HEK293 (cell line): ENCODE data around the gene JCAD.

ENCODE experiments used
- CTCF ChIA-PET: fragments of 350-600 bp; formaldehyde crosslinking; extraction: SDS; loops from one replicate; lab custom pipeline; 2021; ENCODE audit warnings: antibody characterized with exemption; lab: Yijun Ruan, JAX
- POLR2A ChIA-PET: fragments of 300-600 bp; formaldehyde crosslinking; extraction: SDS; loops from one replicate; lab custom pipeline; 2020; ENCODE audit warnings: antibody characterized with exemption, inconsistent platforms; lab: Yijun Ruan, JAX
- H3K27ac ChIP-seq: fragments of 200-500 bp; sonication (Bioruptor generic); 2 replicates; pipeline ENCODE4 v1.5.1; 2014; ENCODE audit warnings: low read depth, low read length, control low read depth, inconsistent platforms; ENCODE audit errors: extremely low read depth
- H3K36me3 ChIP-seq, 2 experiments: fragments of 200-500 bp in 1 of 2; sonication (Bioruptor generic) in 1 of 2; 1 replicate in 1 of 2; 2 replicates in 1 of 2; pipeline ENCODE4 v1.5.1; 2014 to 2017; ENCODE audit warnings: inconsistent platforms in 2 of 2, low read length in 2 of 2; ENCODE audit not compliant: control insufficient read depth in 2 of 2, insufficient read depth in 1 of 2
- H3K4me1 ChIP-seq: fragments of 200-500 bp; sonication (Bioruptor generic); 2 replicates; pipeline ENCODE4 v1.5.1; 2014; ENCODE audit warnings: mild to moderate bottlenecking, low read length, inconsistent platforms; ENCODE audit not compliant: control insufficient read depth, insufficient read depth
- H3K4me3 ChIP-seq: 2 replicates; pipeline ENCODE4 v1.5.1; 2011; ENCODE audit warnings: low read depth, mild to moderate bottlenecking, control low read depth, low read length, moderate library complexity
- H3K9me3 ChIP-seq: fragments of 200-500 bp; sonication (Bioruptor generic); 2 replicates; pipeline ENCODE4 v1.5.1; 2014; ENCODE audit warnings: low read depth, low read length, inconsistent platforms; ENCODE audit not compliant: control insufficient read depth, insufficient read depth
- GLIS2 ChIP-seq: fragments of 450-650 bp; formaldehyde crosslinking; IDR thresholded peaks from 2 replicates; pipeline ENCODE4 v1.5.1; 2016; ENCODE audit warnings: missing biosample characterization, missing genetic modification characterization
- KLF7 ChIP-seq: fragments of 450-650 bp; formaldehyde crosslinking; IDR thresholded peaks from 2 replicates; pipeline ENCODE4 v1.5.1; 2016; ENCODE audit warnings: missing biosample characterization, missing genetic modification characterization, borderline replicate concordance
- MYNN ChIP-seq: fragments of 450-650 bp; formaldehyde crosslinking; IDR thresholded peaks from 2 replicates; pipeline ENCODE4 v1.5.1; 2016; ENCODE audit warnings: missing biosample characterization, missing genetic modification characterization, borderline replicate concordance
- OVOL3 ChIP-seq: fragments of 450-650 bp; formaldehyde crosslinking; IDR thresholded peaks from 2 replicates; pipeline ENCODE4 v1.5.1; 2016; ENCODE audit warnings: missing biosample characterization, missing genetic modification characterization
- RBAK ChIP-seq: fragments of 450-650 bp; formaldehyde crosslinking; IDR thresholded peaks from 2 replicates; pipeline ENCODE4 v1.5.1; 2016; ENCODE audit warnings: missing biosample characterization, missing genetic modification characterization
- SALL2 ChIP-seq: fragments of 450-650 bp; formaldehyde crosslinking; IDR thresholded peaks from 2 replicates; pipeline ENCODE4 v1.5.0; 2017; ENCODE audit warnings: missing biosample characterization, mild to moderate bottlenecking, missing genetic modification characterization, borderline replicate concordance
- SP2 ChIP-seq: fragments of 450-650 bp; formaldehyde crosslinking; IDR thresholded peaks from 2 replicates; pipeline ENCODE4 v1.5.1; 2016; ENCODE audit warnings: missing biosample characterization, missing genetic modification characterization
- SP7 ChIP-seq: fragments of 450-650 bp; formaldehyde crosslinking; IDR thresholded peaks from 2 replicates; pipeline ENCODE4 v1.5.1; 2016; ENCODE audit warnings: missing biosample characterization, missing genetic modification characterization
- TCF7L2 ChIP-seq: IDR thresholded peaks from 2 replicates; pipeline ENCODE4 v1.6.1; 2011; ENCODE audit warnings: low read depth, mild to moderate bottlenecking, inconsistent platforms, low read length, moderate library complexity, borderline replicate concordance
- TRIM28 ChIP-seq: IDR thresholded peaks from 2 replicates; pipeline ENCODE4 v1.6.1; 2011; ENCODE audit warnings: low read length, control low read depth, borderline replicate concordance
- YY2 ChIP-seq: fragments of 450-650 bp; formaldehyde crosslinking; IDR thresholded peaks from 2 replicates; pipeline ENCODE4 v1.5.1; 2016; ENCODE audit warnings: missing biosample characterization, missing genetic modification characterization
- ZBTB8A ChIP-seq: fragments of 450-650 bp; formaldehyde crosslinking; IDR thresholded peaks from 2 replicates; pipeline ENCODE4 v1.5.1; 2016; ENCODE audit warnings: missing biosample characterization, missing genetic modification characterization
- ZNF132 ChIP-seq: fragments of 450-650 bp; formaldehyde crosslinking; IDR thresholded peaks from 2 replicates; pipeline ENCODE4 v1.5.1; 2017; ENCODE audit warnings: missing biosample characterization, missing genetic modification characterization, borderline replicate concordance
- ZNF157 ChIP-seq: fragments of 450-650 bp; formaldehyde crosslinking; IDR thresholded peaks from 2 replicates; pipeline ENCODE4 v1.5.1; 2016; ENCODE audit warnings: missing biosample characterization, missing genetic modification characterization
- ZNF202 ChIP-seq: fragments of 450-650 bp; formaldehyde crosslinking; IDR thresholded peaks from 2 replicates; pipeline ENCODE4 v1.5.1; 2016; ENCODE audit warnings: missing biosample characterization, missing genetic modification characterization, borderline replicate concordance
- ZNF221 ChIP-seq: fragments of 450-650 bp; formaldehyde crosslinking; IDR thresholded peaks from 2 replicates; pipeline ENCODE4 v1.5.1; 2017; ENCODE audit warnings: missing biosample characterization, missing genetic modification characterization, borderline replicate concordance
- ZNF23 ChIP-seq: fragments of 450-650 bp; formaldehyde crosslinking; IDR thresholded peaks from 2 replicates; pipeline ENCODE4 v1.5.1; 2016; ENCODE audit warnings: missing biosample characterization, missing genetic modification characterization, borderline replicate concordance
- ZNF26 ChIP-seq: fragments of 450-650 bp; formaldehyde crosslinking; IDR thresholded peaks from 2 replicates; pipeline ENCODE4 v1.5.1; 2016; ENCODE audit warnings: missing biosample characterization, missing genetic modification characterization
- ZNF341 ChIP-seq: fragments of 450-650 bp; formaldehyde crosslinking; IDR thresholded peaks from 2 replicates; pipeline ENCODE4; 2016; ENCODE audit warnings: low read depth, missing biosample characterization, missing genetic modification characterization
- ZNF354C ChIP-seq: fragments of 450-650 bp; formaldehyde crosslinking; IDR thresholded peaks from 2 replicates; pipeline ENCODE4 v1.5.1; 2016; ENCODE audit warnings: missing biosample characterization, missing genetic modification characterization, low read depth, borderline replicate concordance
- ZNF391 ChIP-seq: fragments of 450-650 bp; formaldehyde crosslinking; IDR thresholded peaks from 2 replicates; pipeline ENCODE4 v1.5.1; 2016; ENCODE audit warnings: low read depth, missing biosample characterization, missing genetic modification characterization, borderline replicate concordance
- ZNF394 ChIP-seq: fragments of 450-650 bp; formaldehyde crosslinking; IDR thresholded peaks from 2 replicates; pipeline ENCODE4 v1.5.1; 2016; ENCODE audit warnings: missing biosample characterization, missing genetic modification characterization, mild to moderate bottlenecking, moderate library complexity, borderline replicate concordance
- ZNF416 ChIP-seq: fragments of 450-650 bp; formaldehyde crosslinking; IDR thresholded peaks from 2 replicates; pipeline ENCODE4 v1.5.1; 2016; ENCODE audit warnings: missing biosample characterization, missing genetic modification characterization
- ZNF433 ChIP-seq: fragments of 450-650 bp; formaldehyde crosslinking; IDR thresholded peaks from 2 replicates; pipeline ENCODE4 v1.5.1; 2016; ENCODE audit warnings: missing biosample characterization, missing genetic modification characterization, low read depth
- ZNF48 ChIP-seq: fragments of 450-650 bp; formaldehyde crosslinking; IDR thresholded peaks from 2 replicates; pipeline ENCODE4 v1.5.1; 2016; ENCODE audit warnings: missing biosample characterization, missing genetic modification characterization
- ZNF501 ChIP-seq: fragments of 450-650 bp; formaldehyde crosslinking; IDR thresholded peaks from 2 replicates; pipeline ENCODE4 v1.5.1; 2016; ENCODE audit warnings: missing biosample characterization, missing genetic modification characterization
- ZNF529 ChIP-seq: fragments of 450-650 bp; formaldehyde crosslinking; IDR thresholded peaks from 2 replicates; pipeline ENCODE4 v1.5.1; 2017; ENCODE audit warnings: missing genetic modification characterization, missing biosample characterization; ENCODE audit not compliant: insufficient replicate concordance
- ZNF596 ChIP-seq: fragments of 450-650 bp; IDR thresholded peaks from 2 replicates; pipeline ENCODE4 v1.5.0; 2018; ENCODE audit warnings: missing biosample characterization, mild to moderate bottlenecking, missing genetic modification characterization, moderate library complexity
- ZNF624 ChIP-seq: fragments of 450-650 bp; formaldehyde crosslinking; IDR thresholded peaks from 2 replicates; pipeline ENCODE4 v1.5.1; 2017; ENCODE audit warnings: missing biosample characterization, missing genetic modification characterization
- ZNF654 ChIP-seq: fragments of 450-650 bp; formaldehyde crosslinking; IDR thresholded peaks from 2 replicates; pipeline ENCODE4 v1.5.1; 2016; ENCODE audit warnings: low read depth, missing biosample characterization, missing genetic modification characterization
- ZNF791 ChIP-seq: fragments of 450-650 bp; formaldehyde crosslinking; IDR thresholded peaks from 2 replicates; pipeline ENCODE4 v1.5.1; 2016; ENCODE audit warnings: missing biosample characterization, missing genetic modification characterization
- ZNF843 ChIP-seq: fragments of 450-650 bp; formaldehyde crosslinking; IDR thresholded peaks from 2 replicates; pipeline ENCODE4 v1.5.1; 2016; ENCODE audit warnings: missing biosample characterization, missing genetic modification characterization
- ZSCAN23 ChIP-seq: fragments of 450-650 bp; formaldehyde crosslinking; IDR thresholded peaks from 2 replicates; pipeline ENCODE4 v1.5.1; 2016; ENCODE audit warnings: missing biosample characterization, missing genetic modification characterization
- ZSCAN30 ChIP-seq: fragments of 450-650 bp; IDR thresholded peaks from 2 replicates; pipeline ENCODE4 v1.5.1; 2018; ENCODE audit warnings: missing biosample characterization, mild to moderate bottlenecking, missing genetic modification characterization, moderate library complexity
- ZXDB ChIP-seq: fragments of 450-650 bp; formaldehyde crosslinking; IDR thresholded peaks from 2 replicates; pipeline ENCODE4 v1.5.1; 2016; ENCODE audit warnings: missing biosample characterization, missing genetic modification characterization
- TF ChIP-seq, protein P1 (sequence below): fragments of 450-650 bp; formaldehyde crosslinking; IDR thresholded peaks from 2 replicates; pipeline ENCODE4; 2016; ENCODE audit warnings: missing biosample characterization, missing genetic modification characterization

The JCAD gene

DNA sequence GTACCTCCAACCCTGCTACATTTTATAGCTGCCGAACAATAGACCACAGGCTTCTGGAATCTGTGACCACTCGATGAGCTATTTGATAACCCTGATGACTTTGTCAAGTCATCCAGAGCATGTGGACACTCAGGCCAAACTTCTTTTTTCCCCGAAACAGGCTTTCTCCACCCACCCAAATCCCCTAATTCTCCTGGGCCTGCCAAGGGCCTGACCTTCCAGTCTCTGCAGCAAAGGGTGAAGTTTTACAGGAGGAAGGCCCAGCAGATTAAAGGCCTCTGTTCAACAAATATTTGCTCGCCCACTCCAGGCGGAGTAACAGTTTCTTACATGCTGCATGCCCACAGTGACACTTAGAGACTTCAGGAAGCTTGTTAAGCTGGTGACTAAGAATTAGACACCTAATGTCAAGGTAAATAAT, 2.0 kb downstream of the JCAD start (continued):
- no peak for TF ChIP-seq ZSCAN23 (tag by site-specific recombination)
- no peak for TF ChIP-seq ZNF394
- no peak for TF ChIP-seq ZNF391

GRCh38 chr10:30056767-30057355, 2.5 kb downstream of the JCAD start:
- CTCF ChIA-PET = interaction anchor here (0.7 kb wide), 2 partner anchors 15 to 1988 kb away, joined by 3 read pairs; no protein-coding TSS in a partner anchor
- POLR2A ChIA-PET = no interaction called here
- Histone ChIP-seq H3K36me3 (no peaks in the 10 kb centered on the region), H3K9me3 (no peaks in the 10 kb centered on the region), H3K4me1 (peaks cover 26% of the 10 kb centered on the region), H3K27ac (peak overlapping the region; percentile 42; the same call in 1 of the 2 replicates), H3K4me3 (no peak overlapping the region)
- TF ChIP-seq ZNF791 (tag by site-specific recombination) = no peak
- TF ChIP-seq, protein P1, sequence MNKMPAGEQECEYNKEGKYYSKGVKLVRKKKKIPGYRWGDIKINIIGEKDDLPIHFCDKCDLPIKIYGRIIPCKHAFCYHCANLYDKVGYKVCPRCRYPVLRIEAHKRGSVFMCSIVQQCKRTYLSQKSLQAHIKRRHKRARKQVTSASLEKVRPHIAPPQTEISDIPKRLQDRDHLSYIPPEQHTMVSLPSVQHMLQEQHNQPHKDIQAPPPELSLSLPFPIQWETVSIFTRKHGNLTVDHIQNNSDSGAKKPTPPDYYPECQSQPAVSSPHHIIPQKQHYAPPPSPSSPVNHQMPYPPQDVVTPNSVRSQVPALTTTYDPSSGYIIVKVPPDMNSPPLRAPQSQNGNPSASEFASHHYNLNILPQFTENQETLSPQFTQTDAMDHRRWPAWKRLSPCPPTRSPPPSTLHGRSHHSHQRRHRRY (tag by site-specific recombination) = no peak
- no peak for TF ChIP-seq GLIS2
- TF ChIP-seq ZNF529 (tag by site-specific recombination) = no peak
- no peak for TF ChIP-seq ZNF132
- no peak for TF ChIP-seq ZNF341 (tag by site-specific recombination)
- TF ChIP-seq MYNN (tag by site-specific recombination) = no peak
- TF ChIP-seq ZSCAN30 (tag by site-specific recombination) = no peak
- peak; percentile 32; the same call in 1 of the 2 replicates for TF ChIP-seq ZXDB (tag by site-specific recombination)
- TF ChIP-seq ZNF23 (tag by site-specific recombination) = no peak
- TF ChIP-seq ZNF433 (tag by site-specific recombination) = no peak
- TF ChIP-seq YY2 = no peak
- TF ChIP-seq ZBTB8A (tag by site-specific recombination) = no peak
- TF ChIP-seq ZNF416 (tag by site-specific recombination) = no peak
- no peak for TF ChIP-seq ZNF843 (tag by site-specific recombination)
- TF ChIP-seq ZNF26 (tag by site-specific recombination) = no peak
- TF ChIP-seq ZNF624 (tag by site-specific recombination) = no peak
- TF ChIP-seq SALL2 = no peak
- no peak for TF ChIP-seq ZNF202
- no peak for TF ChIP-seq RBAK
- TF ChIP-seq SP7 (tag by site-specific recombination) = no peak
- no peak for TF ChIP-seq ZNF654 (tag by site-specific recombination)
- no peak for TF ChIP-seq SP2
- no peak for TF ChIP-seq ZNF354C (tag by site-specific recombination)
- TF ChIP-seq ZNF501 (tag by site-specific recombination) = no peak
- no peak for TF ChIP-seq KLF7 (tag by site-specific recombination)
- TF ChIP-seq ZNF221 (tag by site-specific recombination) = no peak
- TF ChIP-seq ZNF157 (tag by site-specific recombination) = no peak
- no peak for TF ChIP-seq ZNF391
- peak; percentile 73; the same call in 1 of the 2 replicates for TF ChIP-seq TCF7L2
- no peak for TF ChIP-seq TRIM28
- no peak for TF ChIP-seq ZNF48 (tag by site-specific recombination)
- no peak for TF ChIP-seq OVOL3 (tag by site-specific recombination)
- peak; percentile 54 for TF ChIP-seq ZNF596
